Measurements from ENCODE around the gene AFF4. TPM values are rescaled to one million over a fixed set of nuclear protein-coding genes. Genes with fewer than 3 reads are reported as not detected.
"Not testable (repeated sequence)": the region's sequence is repeated elsewhere in the genome, so short reads cannot be mapped to it uniquely, and the experiment has no call there.

AFF4 gene
- total RNA-seq, 1 donor from 2014 or later = 88.6 TPM

- ATAC-seq; intact Hi-C loops (cut with DNase I); DNase-seq (ENCODE audit: low spot score): not testable (repeated sequence)
These were observed 2.2 kb downstream of the AFF4 start for GRCh38 chr5:132961123-132961815.

- DNase-seq (ENCODE audit: low spot score); ATAC-seq; intact Hi-C loops (cut with DNase I): not testable (repeated sequence)
These were observed 7.2 kb downstream of the AFF4 start for GRCh38 chr5:132956166-132956799.

- intact Hi-C loops (cut with DNase I) = no loop called here
- DNase-seq (ENCODE audit: low spot score) = no peak
- ATAC-seq = no peak
These were observed 9.7 kb downstream of the AFF4 start for GRCh38 chr5:132953710-132954109.

- DNase-seq (ENCODE audit: low spot score) (no peak), ATAC-seq (no peak)
- intact Hi-C loops (cut with DNase I) = no loop called here
These were observed 10.6 kb downstream of the AFF4 start for GRCh38 chr5:132952829-132953228.

GRCh38 chr5:132951897-132952296 lies 11.5 kb downstream of the AFF4 start:
- intact Hi-C loops (cut with DNase I) = no loop called here
- DNase-seq (ENCODE audit: low spot score) = no peak
- no peak for ATAC-seq

- intact Hi-C loops (cut with DNase I) = no loop called here
- DNase-seq (ENCODE audit: low spot score) (no peak), ATAC-seq (no peak)
These were observed 14.3 kb downstream of the AFF4 start for GRCh38 chr5:132949136-132949535.

GRCh38 chr5:132947671-132948070 lies 15.8 kb downstream of the AFF4 start:
- ATAC-seq = no peak
- intact Hi-C loops (cut with DNase I) = no loop called here
- no peak for DNase-seq (ENCODE audit: low spot score)

- ATAC-seq; DNase-seq (ENCODE audit: low spot score); intact Hi-C loops (cut with DNase I): not testable (repeated sequence)
These were observed 18.1 kb downstream of the AFF4 start for GRCh38 chr5:132945315-132945714.

GRCh38 chr5:132943362-132944022 lies 19.9 kb downstream of the AFF4 start:
- no peak for ATAC-seq

GRCh38 chr5:132941331-132941730 lies 22.1 kb downstream of the AFF4 start:
- ATAC-seq (no peak), DNase-seq (ENCODE audit: low spot score) (no peak)
- intact Hi-C loops (cut with DNase I) = no loop called here

More at GRCh38 chr5:132943362-132944022, 19.9 kb downstream of the AFF4 start:
- DNase-seq (ENCODE audit: low spot score) = no peak
- intact Hi-C loops (cut with DNase I) = no loop called here

GRCh38 chr5:132928062-132928407 lies 35.4 kb downstream of the AFF4 start:
- ATAC-seq (no peak), DNase-seq (ENCODE audit: low spot score) (no peak)
- intact Hi-C loops (cut with DNase I) = no loop called here

- no peak for DNase-seq (ENCODE audit: low spot score)
- ATAC-seq = no peak
- intact Hi-C loops (cut with DNase I) = no loop called here
These were observed 35.9 kb downstream of the AFF4 start for GRCh38 chr5:132927355-132928061.

- no peak for DNase-seq (ENCODE audit: low spot score)
- intact Hi-C loops (cut with DNase I) = no loop called here
- no peak for ATAC-seq
These were observed 37.0 kb downstream of the AFF4 start for GRCh38 chr5:132926437-132926836.

- intact Hi-C loops (cut with DNase I) = no loop called here
- no peak for DNase-seq (ENCODE audit: low spot score)
- ATAC-seq = no peak
These were observed 47.3 kb downstream of the AFF4 start for GRCh38 chr5:132916086-132916485.

GRCh38 chr5:132915681-132916080 lies 47.8 kb downstream of the AFF4 start:
- no peak for DNase-seq (ENCODE audit: low spot score)
- ATAC-seq = no peak
- intact Hi-C loops (cut with DNase I) = no loop called here

GRCh38 chr5:132909702-132910101 lies 53.7 kb downstream of the AFF4 start:
- intact Hi-C loops (cut with DNase I) = no loop called here

GRCh38 chr5:132907161-132907560 lies 56.3 kb downstream of the AFF4 start:
- DNase-seq (ENCODE audit: low spot score) (no peak), ATAC-seq (no peak)
- intact Hi-C loops (cut with DNase I) = no loop called here

More at GRCh38 chr5:132909702-132910101, 53.7 kb downstream of the AFF4 start:
- DNase-seq (ENCODE audit: low spot score) (no peak), ATAC-seq (no peak)

- intact Hi-C loops (cut with DNase I) = no loop called here
- DNase-seq (ENCODE audit: low spot score) = no peak
These were observed 57.5 kb downstream of the AFF4 start for GRCh38 chr5:132905938-132906337.

GRCh38 chr5:132901730-132902129 lies 61.7 kb downstream of the AFF4 start:
- DNase-seq (ENCODE audit: low spot score) (no peak), ATAC-seq (no peak)
- intact Hi-C loops (cut with DNase I) = no loop called here

More at GRCh38 chr5:132905938-132906337, 57.5 kb downstream of the AFF4 start:
- ATAC-seq = no peak

- DNase-seq (ENCODE audit: low spot score) (no peak), ATAC-seq (no peak)
- intact Hi-C loops (cut with DNase I) = no loop called here
These were observed 62.4 kb downstream of the AFF4 start for GRCh38 chr5:132901036-132901435.

Data from sciatic nerve (tissue), 2 donors.